GM10266 (cell line): ENCODE measurements around the gene FZD10.

Source experiments
- DNase-seq: peaks from one replicate; pipeline ENCODE4 v3.0.0; 2012; ENCODE audit errors: extremely low spot score
- TF ChIP-seq, protein P1 (sequence below): IDR thresholded peaks from 2 replicates; pipeline ENCODE4 v1.5.1; 2012; ENCODE audit warnings: mild to moderate bottlenecking, low read depth; ENCODE audit not compliant: control insufficient read depth, insufficient read depth; ENCODE audit errors: missing control alignments

The FZD10 gene

DNA sequence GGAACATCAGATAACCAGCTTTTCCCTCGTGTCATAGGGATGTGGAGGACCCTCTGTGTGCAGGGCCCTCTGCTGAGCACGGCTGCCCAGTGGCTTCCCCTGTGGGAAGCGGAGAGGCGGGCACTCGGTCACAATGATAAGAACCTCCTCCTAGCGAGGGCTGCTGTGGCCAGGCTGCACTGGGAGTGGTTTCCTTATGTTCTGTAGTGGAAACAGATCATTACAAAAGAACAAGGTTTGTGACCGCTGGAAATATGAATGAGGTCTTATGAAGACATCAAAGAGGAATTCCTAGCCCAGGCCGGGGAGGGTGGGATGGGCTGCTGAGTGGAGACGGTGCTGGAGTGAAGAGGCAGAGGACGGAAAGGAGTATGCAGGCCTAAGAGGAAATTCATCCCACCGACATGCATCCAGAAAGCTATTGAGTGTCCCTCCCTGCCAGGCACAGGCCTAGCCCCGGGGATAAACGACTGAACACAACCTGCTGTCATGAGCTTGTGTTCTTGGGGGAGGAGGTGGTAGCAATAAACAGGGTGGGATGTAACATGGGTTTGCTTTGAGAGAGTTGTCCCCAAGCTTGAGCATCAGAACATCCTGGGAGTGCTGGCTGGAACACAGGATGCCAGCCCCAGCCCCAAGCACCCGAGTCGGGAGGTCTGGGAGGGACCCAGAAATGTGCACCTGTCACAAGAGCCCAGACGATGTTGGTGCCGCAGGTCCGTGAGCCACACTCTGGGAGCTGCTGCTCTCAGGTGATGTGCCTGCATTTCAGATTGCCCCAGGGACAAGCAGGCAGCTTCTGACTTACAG, 37.5 kb downstream of the FZD10 start:
- TF ChIP-seq, protein P1, sequence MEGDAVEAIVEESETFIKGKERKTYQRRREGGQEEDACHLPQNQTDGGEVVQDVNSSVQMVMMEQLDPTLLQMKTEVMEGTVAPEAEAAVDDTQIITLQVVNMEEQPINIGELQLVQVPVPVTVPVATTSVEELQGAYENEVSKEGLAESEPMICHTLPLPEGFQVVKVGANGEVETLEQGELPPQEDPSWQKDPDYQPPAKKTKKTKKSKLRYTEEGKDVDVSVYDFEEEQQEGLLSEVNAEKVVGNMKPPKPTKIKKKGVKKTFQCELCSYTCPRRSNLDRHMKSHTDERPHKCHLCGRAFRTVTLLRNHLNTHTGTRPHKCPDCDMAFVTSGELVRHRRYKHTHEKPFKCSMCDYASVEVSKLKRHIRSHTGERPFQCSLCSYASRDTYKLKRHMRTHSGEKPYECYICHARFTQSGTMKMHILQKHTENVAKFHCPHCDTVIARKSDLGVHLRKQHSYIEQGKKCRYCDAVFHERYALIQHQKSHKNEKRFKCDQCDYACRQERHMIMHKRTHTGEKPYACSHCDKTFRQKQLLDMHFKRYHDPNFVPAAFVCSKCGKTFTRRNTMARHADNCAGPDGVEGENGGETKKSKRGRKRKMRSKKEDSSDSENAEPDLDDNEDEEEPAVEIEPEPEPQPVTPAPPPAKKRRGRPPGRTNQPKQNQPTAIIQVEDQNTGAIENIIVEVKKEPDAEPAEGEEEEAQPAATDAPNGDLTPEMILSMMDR: no peak

DNA sequence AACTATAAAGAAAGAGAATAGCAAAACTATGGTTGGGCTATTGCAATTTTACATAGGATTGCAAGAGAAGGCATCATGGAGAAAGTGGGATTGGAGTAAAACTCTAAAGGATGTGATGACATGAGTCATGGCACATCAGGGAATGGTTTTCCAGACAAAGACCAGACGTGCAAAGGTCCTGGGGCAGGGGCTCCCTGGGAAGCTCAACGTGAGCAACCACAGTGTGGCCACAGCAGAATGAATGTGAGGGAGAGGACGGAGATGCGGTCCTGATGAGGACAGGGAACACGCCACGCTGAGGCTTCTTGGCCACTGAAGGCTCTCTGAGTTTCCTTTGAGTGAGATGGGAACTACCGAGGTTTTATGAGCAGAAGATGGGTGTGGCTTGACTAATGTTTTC, 38.2 kb downstream of the FZD10 start:
- TF ChIP-seq, protein P1: no peak
- DNase-seq: no peak

More for the DNA sequence above, 37.5 kb downstream of the FZD10 start:
- DNase-seq: no peak

DNA sequence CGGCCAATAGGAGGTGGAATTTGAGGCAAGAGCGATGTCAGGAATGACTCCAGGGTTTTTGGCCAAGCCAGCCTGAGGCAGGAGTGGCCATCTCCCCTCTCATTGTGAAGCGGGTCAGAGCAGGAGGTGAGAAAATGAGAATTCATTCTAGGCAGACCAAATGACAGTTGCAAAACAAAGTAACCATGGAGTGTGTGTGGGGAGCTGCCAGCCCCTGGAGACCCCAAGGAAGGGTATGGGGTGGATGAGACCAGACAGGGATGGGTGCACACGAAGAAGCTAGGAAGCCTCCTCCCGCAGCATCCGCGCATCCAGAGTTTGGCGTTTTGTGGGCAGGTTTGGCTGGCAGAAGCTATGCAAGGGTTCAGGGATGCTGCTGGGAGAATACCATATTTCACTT, 38.8 kb downstream of the FZD10 start:
- no peak for DNase-seq
- TF ChIP-seq, protein P1: no peak

DNA sequence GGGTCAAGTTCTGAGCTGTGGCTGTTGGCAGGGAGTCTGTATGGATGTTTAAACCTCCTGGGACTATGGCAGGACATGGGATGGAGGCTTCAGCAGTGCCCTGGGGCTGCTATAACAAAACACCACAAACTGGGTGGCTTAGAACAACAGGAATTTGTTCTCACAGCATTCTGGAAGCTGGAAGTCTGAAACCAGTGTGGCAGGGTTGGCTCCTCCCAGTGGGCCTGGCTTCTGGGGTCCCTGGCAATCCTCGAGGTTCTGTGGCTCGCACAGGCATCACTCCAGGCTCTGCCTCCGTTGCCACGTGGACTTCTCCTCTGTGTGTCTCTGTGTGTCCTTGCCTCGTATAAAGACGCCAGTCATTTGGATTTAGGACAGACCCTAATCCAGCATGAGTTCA, 39.9 kb downstream of the FZD10 start:
- no peak for DNase-seq
- TF ChIP-seq, protein P1: no peak

DNA sequence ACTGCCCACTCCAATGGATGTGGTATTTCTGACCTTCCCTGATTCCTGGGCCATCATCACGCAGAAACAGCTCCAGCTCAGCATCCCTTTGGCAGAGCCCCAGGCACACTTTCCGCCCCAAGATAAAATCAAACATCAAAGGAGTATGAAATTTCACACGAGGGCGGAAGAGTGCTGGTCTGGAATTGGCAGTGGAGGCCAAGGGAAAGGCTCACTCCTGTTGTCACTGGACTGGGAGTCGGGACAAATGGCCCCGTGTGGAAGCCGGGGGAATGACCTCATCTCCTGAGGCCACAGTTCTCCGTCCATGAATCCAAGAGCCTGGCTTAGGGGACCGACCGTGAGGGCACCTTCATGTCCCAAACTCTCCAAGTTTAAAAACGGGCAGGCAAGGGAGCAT, 40.9 kb downstream of the FZD10 start:
- no peak for DNase-seq
- TF ChIP-seq, protein P1: no peak

DNA sequence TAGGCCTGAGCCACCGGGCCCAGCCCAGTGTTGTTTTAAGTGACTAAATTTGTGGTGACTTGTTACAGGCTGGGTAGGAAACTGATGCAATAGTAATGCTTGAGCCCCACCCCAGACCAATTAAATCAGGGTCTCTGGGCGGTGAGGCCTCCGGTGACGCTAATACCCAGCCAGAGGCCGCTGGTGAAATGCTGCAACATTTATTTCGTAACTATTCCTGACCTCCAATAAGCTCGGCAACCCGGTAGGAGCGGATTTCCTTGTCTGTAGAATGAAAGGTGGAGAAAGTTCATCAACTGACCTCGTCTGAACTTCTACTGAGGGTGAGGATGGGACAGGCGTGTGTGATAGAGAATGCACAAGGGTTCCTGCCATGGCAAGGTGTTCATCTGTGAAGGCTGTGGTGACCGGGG, 42.3 kb downstream of the FZD10 start:
- no peak for DNase-seq
- TF ChIP-seq, protein P1: no peak

DNA sequence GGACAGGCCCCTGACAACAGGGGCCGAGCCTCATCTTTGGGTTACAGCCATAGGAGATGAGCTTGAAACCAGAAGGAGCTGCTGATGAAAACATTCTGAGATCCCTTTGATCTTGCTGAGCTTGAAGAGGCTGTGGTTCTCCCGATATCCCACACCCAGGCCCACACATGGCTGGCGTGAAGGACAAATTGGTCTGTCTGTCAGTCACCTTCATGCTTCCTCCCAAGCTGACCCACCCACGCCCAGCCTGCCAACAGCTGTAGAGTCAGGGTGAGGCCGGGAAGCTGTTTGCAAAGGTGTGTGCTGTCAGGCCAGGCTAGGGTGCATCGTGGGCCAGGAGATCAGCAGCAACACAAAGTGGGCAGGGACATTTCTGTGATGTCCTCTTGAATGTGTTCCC, 43.2 kb downstream of the FZD10 start:
- TF ChIP-seq, protein P1: no peak
- no peak for DNase-seq
